Ishikawa (cell line): ENCODE results near the gene WBP1L.

Source experiments
- CEBPB ChIP-seq: IDR thresholded peaks from 2 replicates; pipeline ENCODE4 v1.6.1; 2012
- CREB1 ChIP-seq: IDR thresholded peaks from 2 replicates; pipeline ENCODE4 v1.6.1; 2012; ENCODE audit warnings: low read depth
- EGR1 ChIP-seq: IDR thresholded peaks from 2 replicates; pipeline ENCODE4 v1.6.1; 2012
- EP300 ChIP-seq: IDR thresholded peaks from 2 replicates; pipeline ENCODE4 v1.6.1; 2012; ENCODE audit warnings: borderline replicate concordance
- FOXM1 ChIP-seq: IDR thresholded peaks from 2 replicates; pipeline ENCODE4 v1.6.1; 2012; ENCODE audit warnings: low read depth, borderline replicate concordance
- NFIC ChIP-seq: IDR thresholded peaks from 2 replicates; pipeline ENCODE4 v1.6.1; 2012
- RAD21 ChIP-seq: IDR thresholded peaks from 2 replicates; pipeline ENCODE4 v1.6.1; 2012; ENCODE audit warnings: low read depth
- TAF1 ChIP-seq: IDR thresholded peaks from 2 replicates; pipeline ENCODE4 v1.6.1; 2012; ENCODE audit warnings: low read depth, mild to moderate bottlenecking
- TCF12 ChIP-seq: IDR thresholded peaks from 2 replicates; pipeline ENCODE4 v1.6.1; 2012; ENCODE audit warnings: low read depth
- TEAD4 ChIP-seq: IDR thresholded peaks from 2 replicates; pipeline ENCODE4 v1.6.1; 2012
- YY1 ChIP-seq: IDR thresholded peaks from 2 replicates; pipeline ENCODE4 v1.6.1; 2012; ENCODE audit warnings: low read depth
- ZBTB7A ChIP-seq: IDR thresholded peaks from 2 replicates; pipeline ENCODE4 v1.6.1; 2012; ENCODE audit warnings: low read depth
- TF ChIP-seq, protein P1 (sequence below): IDR thresholded peaks from 2 replicates; pipeline ENCODE4 v1.6.1; 2012
- TF ChIP-seq, protein P2 (sequence below): IDR thresholded peaks from 2 replicates; pipeline ENCODE4 v1.6.1; 2012
- TF ChIP-seq, protein P3 (sequence below): IDR thresholded peaks from 2 replicates; pipeline ENCODE4 v1.6.1; 2012; ENCODE audit warnings: low read depth, mild to moderate bottlenecking

WBP1L gene

DNA sequence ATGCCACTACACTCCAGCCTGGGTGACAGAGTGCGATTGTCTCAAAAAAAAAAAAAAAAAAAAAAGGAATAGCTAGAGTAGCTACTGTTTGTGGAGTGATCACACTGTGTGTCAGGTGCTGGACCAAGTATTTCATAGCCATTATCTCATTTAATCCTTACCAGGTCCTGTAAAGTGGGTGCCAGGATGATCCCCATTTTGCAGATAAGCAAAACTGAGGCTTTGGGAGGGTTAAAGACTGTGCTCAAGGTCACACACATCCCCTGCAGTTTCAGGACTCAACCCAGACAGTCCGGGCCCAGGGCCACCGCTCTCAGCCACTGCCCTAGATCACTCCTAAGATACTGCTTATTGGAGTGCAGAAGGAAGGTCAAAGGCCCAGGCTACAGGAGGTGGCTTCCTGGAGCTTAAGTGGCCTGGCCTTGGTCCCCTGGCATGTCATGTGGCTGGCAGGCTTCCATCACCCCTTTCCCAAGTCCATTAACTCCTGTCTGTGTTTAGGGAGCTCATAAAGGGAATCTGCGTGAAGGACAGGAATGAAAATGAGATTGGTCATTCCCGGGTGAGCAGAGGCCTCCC, 12.4 kb upstream of the WBP1L start:
- TF ChIP-seq TAF1 (no peak), NFIC (no peak), FOXM1 (no peak), TEAD4 (no peak), EP300 (no peak), RAD21 (no peak), TCF12 (no peak), CEBPB (no peak), YY1 (no peak), EGR1 (no peak), CREB1 (no peak), ZBTB7A (no peak)
- TF ChIP-seq, protein P1, sequence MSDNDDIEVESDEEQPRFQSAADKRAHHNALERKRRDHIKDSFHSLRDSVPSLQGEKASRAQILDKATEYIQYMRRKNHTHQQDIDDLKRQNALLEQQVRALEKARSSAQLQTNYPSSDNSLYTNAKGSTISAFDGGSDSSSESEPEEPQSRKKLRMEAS: no peak
- TF ChIP-seq, protein P2, sequence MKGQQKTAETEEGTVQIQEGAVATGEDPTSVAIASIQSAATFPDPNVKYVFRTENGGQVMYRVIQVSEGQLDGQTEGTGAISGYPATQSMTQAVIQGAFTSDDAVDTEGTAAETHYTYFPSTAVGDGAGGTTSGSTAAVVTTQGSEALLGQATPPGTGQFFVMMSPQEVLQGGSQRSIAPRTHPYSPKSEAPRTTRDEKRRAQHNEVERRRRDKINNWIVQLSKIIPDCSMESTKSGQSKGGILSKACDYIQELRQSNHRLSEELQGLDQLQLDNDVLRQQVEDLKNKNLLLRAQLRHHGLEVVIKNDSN: no peak

DNA sequence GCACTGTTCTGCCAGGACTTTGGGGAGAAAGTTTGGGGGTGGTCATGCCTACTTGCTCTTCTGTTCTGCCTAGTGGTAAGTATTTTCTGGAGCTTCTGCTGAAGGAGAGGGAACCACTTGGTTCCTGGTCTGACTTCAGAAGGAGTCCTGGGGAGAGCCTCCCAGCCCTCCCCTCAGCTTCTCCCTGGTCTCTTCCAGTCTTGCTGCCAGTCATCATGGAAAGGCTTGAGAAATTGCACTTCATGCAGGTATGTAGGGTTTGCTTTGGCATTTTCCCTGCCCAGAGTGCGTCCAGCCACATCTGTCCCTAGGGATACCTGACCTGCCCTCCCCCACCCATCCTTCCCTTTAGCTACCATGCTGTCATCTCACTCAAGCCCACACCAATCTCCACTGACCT, 11.1 kb upstream of the WBP1L start:
- TF ChIP-seq TCF12: no peak
- TF ChIP-seq EP300: no peak
- TF ChIP-seq, protein P2: no peak
- no peak for TF ChIP-seq FOXM1
- TF ChIP-seq, protein P1: no peak
- TF ChIP-seq RAD21: no peak
- TF ChIP-seq TAF1: no peak
- no peak for TF ChIP-seq NFIC
- TF ChIP-seq YY1: no peak
- no peak for TF ChIP-seq CREB1
- TF ChIP-seq ZBTB7A: no peak
- TF ChIP-seq TEAD4: no peak

DNA sequence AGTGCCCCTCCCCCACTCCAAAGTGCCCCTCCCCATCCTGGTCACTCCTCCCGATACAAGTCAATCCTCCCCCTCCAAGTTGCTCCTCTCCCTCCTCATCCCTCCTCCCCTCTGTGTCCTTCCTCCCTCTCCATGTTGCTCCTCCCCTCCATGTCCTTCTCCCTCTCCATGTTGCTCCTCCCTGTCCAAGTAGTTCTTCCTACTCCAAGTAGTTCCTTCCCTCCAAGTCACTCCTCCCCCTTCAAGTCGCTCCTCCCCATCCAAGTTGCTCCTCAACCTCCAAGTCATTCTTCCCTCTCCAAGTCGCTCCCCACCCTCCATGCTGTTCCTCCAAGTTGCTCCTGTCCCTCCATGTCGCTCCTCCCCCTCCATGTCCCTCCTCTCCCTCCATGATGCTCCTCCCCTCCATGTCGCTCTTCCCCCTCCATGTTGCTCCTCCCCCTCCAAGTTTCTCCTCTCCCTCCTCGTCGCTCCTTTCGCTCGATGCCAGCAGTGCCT, 8.6 kb upstream of the WBP1L start:
- TF ChIP-seq RAD21: no peak
- TF ChIP-seq TAF1: no peak
- TF ChIP-seq, protein P2: no peak
- TF ChIP-seq CEBPB: no peak
- no peak for TF ChIP-seq NFIC
- TF ChIP-seq FOXM1: no peak

DNA sequence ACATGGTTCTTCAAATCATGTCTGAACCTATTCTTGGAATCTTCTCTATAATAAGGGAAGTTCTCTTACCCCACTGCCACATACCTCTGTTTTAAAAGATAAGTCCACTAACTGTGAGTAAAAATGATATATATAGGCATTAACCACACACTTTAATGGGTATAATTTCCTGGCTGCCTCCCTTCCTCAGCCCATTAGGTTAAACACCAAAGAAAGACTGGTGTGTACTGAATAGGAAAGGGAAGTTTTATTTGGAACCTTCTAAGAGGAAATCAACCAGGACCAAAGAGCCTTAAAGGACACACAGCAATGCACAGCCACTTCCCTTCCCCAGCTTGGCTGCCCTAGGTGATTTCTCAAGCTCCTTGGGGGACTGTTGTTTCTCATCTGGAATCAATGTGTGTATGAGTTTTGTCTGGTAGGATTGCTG, 5.0 kb upstream of the WBP1L start:
- TF ChIP-seq, protein P1: no peak
- no peak for TF ChIP-seq EGR1
- TF ChIP-seq, protein P3, sequence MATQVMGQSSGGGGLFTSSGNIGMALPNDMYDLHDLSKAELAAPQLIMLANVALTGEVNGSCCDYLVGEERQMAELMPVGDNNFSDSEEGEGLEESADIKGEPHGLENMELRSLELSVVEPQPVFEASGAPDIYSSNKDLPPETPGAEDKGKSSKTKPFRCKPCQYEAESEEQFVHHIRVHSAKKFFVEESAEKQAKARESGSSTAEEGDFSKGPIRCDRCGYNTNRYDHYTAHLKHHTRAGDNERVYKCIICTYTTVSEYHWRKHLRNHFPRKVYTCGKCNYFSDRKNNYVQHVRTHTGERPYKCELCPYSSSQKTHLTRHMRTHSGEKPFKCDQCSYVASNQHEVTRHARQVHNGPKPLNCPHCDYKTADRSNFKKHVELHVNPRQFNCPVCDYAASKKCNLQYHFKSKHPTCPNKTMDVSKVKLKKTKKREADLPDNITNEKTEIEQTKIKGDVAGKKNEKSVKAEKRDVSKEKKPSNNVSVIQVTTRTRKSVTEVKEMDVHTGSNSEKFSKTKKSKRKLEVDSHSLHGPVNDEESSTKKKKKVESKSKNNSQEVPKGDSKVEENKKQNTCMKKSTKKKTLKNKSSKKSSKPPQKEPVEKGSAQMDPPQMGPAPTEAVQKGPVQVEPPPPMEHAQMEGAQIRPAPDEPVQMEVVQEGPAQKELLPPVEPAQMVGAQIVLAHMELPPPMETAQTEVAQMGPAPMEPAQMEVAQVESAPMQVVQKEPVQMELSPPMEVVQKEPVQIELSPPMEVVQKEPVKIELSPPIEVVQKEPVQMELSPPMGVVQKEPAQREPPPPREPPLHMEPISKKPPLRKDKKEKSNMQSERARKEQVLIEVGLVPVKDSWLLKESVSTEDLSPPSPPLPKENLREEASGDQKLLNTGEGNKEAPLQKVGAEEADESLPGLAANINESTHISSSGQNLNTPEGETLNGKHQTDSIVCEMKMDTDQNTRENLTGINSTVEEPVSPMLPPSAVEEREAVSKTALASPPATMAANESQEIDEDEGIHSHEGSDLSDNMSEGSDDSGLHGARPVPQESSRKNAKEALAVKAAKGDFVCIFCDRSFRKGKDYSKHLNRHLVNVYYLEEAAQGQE: no peak
- TF ChIP-seq RAD21: no peak
- no peak for TF ChIP-seq FOXM1
- no peak for TF ChIP-seq TCF12
- TF ChIP-seq NFIC: no peak
- no peak for TF ChIP-seq TEAD4
- TF ChIP-seq YY1: no peak
- no peak for TF ChIP-seq EP300
- TF ChIP-seq CREB1: no peak
- no peak for TF ChIP-seq TAF1
- TF ChIP-seq, protein P2: no peak

DNA sequence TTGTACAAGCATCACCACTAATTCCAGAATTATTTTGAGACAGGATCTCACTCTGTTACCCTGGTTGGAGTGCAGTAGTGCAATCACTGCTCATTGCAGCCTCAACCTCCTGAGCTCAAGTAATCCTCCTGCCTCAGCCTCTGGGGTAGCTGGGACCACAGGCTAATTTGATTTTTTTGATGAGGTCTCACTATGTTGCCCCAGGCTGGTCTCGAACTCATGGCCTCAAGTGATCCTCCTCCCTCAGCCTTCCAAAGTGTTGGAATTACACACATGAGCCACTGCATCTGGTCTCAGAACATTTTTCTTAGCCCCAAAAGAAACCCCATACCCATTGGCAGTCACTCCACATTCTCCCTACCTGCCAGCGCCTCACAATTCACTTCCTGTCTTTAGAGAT, 3.5 kb upstream of the WBP1L start:
- TF ChIP-seq RAD21 (no peak), EGR1 (no peak), TCF12 (no peak), TEAD4 (no peak), YY1 (no peak)
- TF ChIP-seq, protein P3: no peak
